ENCODE measurements around the gene ST14. TPM values are rescaled to one million over a fixed set of nuclear protein-coding genes. Genes with fewer than 3 reads are reported as not detected.

The ST14 gene
- total RNA-seq, 4 donors from 2014 or later = 71.9 to 109 (median 84.6) TPM

DNA sequence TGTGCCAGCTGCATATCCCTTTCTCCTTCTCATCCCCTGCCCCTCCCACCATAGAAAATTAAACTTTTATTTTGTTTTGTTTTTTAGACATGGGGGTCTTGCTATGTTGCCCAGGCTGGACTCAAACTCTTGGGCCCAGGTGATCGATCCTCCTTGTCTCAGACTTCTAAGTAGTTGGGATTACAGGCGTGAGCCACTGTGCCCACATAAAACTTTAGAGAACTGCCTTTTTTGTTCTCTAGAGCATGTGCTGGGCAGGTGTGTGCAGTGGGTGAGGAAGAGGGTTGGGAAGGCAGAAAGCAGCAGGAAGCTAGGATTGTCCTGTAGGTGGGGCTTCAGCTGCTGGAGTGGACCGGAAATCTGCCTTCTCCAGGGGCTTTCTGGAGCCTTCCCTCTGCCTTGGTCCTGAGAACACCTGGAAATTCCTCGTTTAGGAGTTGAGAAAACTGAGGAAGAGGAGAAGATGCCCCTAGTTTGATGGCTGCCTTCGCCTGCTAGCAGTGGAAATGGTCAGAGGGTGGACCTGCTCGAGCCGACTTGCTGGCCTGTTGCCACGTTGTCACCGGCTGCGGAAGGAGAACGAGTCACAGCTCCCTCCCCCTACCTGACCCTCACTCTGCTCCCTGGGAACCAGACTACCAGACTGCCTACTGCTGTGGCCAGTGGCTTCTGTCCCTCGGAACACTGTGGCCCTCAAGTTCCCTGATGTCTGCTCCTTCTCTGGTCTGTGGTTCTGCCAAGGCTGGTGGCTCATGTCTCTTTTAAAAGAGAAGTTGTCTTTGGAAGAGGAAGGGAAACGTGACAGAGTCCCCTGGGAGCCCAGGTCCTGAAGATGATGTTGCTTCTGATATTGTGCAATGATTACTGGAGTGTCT, 4.0 kb downstream of the ST14 start:
- no peak overlapping the region for H3K27ac ChIP-seq
- TF ChIP-seq, protein P1, sequence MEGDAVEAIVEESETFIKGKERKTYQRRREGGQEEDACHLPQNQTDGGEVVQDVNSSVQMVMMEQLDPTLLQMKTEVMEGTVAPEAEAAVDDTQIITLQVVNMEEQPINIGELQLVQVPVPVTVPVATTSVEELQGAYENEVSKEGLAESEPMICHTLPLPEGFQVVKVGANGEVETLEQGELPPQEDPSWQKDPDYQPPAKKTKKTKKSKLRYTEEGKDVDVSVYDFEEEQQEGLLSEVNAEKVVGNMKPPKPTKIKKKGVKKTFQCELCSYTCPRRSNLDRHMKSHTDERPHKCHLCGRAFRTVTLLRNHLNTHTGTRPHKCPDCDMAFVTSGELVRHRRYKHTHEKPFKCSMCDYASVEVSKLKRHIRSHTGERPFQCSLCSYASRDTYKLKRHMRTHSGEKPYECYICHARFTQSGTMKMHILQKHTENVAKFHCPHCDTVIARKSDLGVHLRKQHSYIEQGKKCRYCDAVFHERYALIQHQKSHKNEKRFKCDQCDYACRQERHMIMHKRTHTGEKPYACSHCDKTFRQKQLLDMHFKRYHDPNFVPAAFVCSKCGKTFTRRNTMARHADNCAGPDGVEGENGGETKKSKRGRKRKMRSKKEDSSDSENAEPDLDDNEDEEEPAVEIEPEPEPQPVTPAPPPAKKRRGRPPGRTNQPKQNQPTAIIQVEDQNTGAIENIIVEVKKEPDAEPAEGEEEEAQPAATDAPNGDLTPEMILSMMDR (IDR thresholded peaks at IDR 0.05) = no peak
- TF ChIP-seq POLR2A (IDR thresholded peaks at IDR 0.05) (no peak), POLR2AphosphoS5 (IDR thresholded peaks at IDR 0.05) (no peak), EP300 (IDR thresholded peaks at IDR 0.05) (no peak)
- no peaks in the 10 kb centered on the region for H3K36me3 ChIP-seq
- no peak overlapping the region for H3K4me3 ChIP-seq
- peaks cover 58% of the 10 kb centered on the region for H3K4me1 ChIP-seq
- peaks cover 19% of the 10 kb centered on the region for H3K27me3 ChIP-seq
- WGBS = 45% methylated on average over 13 of the region's 13 CpGs
- no peaks in the 10 kb centered on the region for H3K9me3 ChIP-seq
- no peak for DNase-seq (ENCODE audit: low spot score in 2 of 2)

DNA sequence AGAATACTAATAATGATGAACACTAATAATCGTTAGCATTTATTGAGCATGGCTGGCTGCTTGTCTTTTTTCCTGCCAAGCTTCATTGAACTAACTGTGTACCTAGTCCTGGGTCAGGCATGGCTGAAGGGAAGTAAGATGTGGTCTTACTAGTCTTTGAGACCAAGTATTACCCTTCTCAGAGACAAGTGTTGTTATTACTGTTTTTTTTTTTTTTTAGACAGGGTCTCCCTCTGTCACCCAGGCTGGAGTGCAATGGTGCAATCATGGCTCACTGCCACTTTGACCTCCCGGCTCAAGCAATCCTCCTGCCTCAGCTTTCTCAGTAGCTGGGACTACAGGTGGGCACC, 4.6 kb downstream of the ST14 start:
- Histone ChIP-seq H3K27me3 (peaks cover 19% of the 10 kb centered on the region), H3K4me3 (no peak overlapping the region), H3K4me1 (peaks cover 56% of the 10 kb centered on the region), H3K27ac (no peak overlapping the region), H3K36me3 (no peaks in the 10 kb centered on the region), H3K9me3 (no peaks in the 10 kb centered on the region)
- TF ChIP-seq, protein P1 (IDR thresholded peaks at IDR 0.05) = no peak
- no peak for TF ChIP-seq EP300 (IDR thresholded peaks at IDR 0.05)
- TF ChIP-seq POLR2A (IDR thresholded peaks at IDR 0.05) = no peak
- no peak for TF ChIP-seq POLR2AphosphoS5 (IDR thresholded peaks at IDR 0.05)
- 58% methylated on average over 2 of the region's 2 CpGs for WGBS
- no peak for DNase-seq (ENCODE audit: low spot score in 2 of 2)

DNA sequence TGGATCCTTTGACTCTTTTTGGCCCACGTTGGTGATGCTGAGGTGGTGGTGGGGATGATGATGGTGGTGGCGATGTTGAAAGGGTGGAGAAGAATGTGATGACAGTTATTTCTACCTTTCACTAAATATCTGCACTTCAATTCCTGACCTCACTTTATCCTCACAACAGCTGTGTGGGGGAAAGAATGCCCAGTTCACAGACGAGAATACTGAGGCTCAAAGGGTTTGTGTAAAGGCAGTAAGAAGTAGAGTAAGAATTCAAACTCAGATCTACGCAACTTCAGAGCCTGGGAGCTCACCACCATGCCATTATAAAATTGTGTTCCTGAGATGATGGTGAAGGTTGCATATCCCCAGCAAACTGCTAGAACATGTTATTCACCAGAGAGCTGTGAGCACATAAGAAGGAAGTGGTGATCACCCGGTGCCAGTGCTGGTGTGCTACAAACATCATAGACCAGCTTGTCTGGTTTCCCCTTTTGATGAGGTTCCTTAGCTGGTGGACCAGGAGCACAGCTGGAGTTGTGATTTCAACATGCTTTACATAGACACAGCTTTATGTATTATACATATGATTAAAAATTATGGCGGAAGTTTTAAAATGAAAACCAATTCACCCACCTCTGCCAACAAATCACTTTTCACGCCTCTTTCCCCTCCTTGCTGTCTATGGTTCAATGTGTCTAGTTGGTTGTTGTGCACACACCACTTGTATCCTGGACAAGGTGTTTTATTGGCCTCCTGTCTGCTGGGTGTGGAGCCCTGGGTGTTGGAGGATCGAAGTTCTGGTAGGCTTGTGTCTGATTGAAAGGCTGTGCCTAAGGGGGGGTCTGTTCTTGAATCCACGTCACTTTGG, 6.2 kb downstream of the ST14 start:
- Histone ChIP-seq H3K27me3 (peaks cover 12% of the 10 kb centered on the region), H3K36me3 (no peaks in the 10 kb centered on the region), H3K4me3 (no peak overlapping the region), H3K27ac (no peak overlapping the region), H3K9me3 (no peaks in the 10 kb centered on the region), H3K4me1 (peaks cover 39% of the 10 kb centered on the region)
- WGBS = 75% methylated on average over 9 of the region's 9 CpGs
- DNase-seq (ENCODE audit: low spot score in 2 of 2) = no peak
- no peak for TF ChIP-seq POLR2A (IDR thresholded peaks at IDR 0.05)

DNA sequence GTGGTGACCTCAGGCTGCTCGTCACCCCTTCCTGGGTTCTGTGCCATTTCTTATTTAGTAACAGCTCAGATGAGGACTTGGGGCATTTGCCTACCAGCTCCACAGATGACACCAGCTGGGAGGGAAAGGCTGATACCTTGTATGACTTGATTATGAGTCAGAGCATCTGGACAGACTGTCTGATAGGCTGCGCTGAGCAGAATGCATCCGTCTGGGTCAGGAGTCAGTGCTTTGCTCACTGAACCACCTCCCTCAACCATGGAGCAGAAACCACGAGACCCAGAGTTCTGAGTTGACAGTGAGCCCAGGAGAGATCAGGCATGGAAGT, 6.8 kb downstream of the ST14 start:
- Histone ChIP-seq H3K27me3 (peaks cover 11% of the 10 kb centered on the region), H3K27ac (no peak overlapping the region), H3K4me3 (no peak overlapping the region), H3K36me3 (no peaks in the 10 kb centered on the region), H3K4me1 (peaks cover 33% of the 10 kb centered on the region), H3K9me3 (no peaks in the 10 kb centered on the region)
- 30% methylated on average over 4 of the region's 4 CpGs for WGBS
- TF ChIP-seq, protein P1 (IDR thresholded peaks at IDR 0.05) = no peak
- TF ChIP-seq POLR2AphosphoS5 (IDR thresholded peaks at IDR 0.05) (no peak), EP300 (IDR thresholded peaks at IDR 0.05) (no peak), POLR2A (IDR thresholded peaks at IDR 0.05) (no peak)
- no peak for DNase-seq (ENCODE audit: low spot score in 2 of 2)

DNA sequence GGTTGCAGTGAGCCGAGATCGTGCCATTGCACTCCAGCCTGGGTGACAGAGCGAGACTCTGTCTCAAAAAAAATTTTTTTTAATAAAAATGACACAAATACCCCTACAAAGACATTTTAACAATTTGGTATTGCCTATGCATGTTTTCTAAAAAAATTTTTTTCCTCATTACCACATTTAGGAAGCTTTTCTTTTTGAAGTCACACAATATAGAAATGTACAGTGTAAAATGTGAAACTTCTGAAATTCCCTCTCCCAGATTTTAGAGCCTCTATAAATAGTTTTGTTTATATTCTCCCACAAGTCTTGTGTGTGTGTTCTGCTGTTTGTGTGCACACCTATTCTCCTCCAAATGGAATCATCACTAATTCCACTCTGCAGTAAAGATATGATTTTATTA, 7.6 kb downstream of the ST14 start:
- Histone ChIP-seq H3K9me3 (no peaks in the 10 kb centered on the region), H3K27me3 (peaks cover 6% of the 10 kb centered on the region), H3K4me3 (no peak overlapping the region), H3K4me1 (peaks cover 32% of the 10 kb centered on the region), H3K27ac (no peak overlapping the region), H3K36me3 (no peaks in the 10 kb centered on the region)
- TF ChIP-seq POLR2A (IDR thresholded peaks at IDR 0.05) (no peak), EP300 (IDR thresholded peaks at IDR 0.05) (no peak), POLR2AphosphoS5 (IDR thresholded peaks at IDR 0.05) (no peak)
- TF ChIP-seq, protein P1 (IDR thresholded peaks at IDR 0.05) = no peak
- DNase-seq (ENCODE audit: low spot score in 2 of 2) = no peak
- WGBS = 95% methylated on average over 3 of the region's 3 CpGs
